Activated CD4-positive, alpha-beta T cell treated with anti-CD3 and anti-CD28 coated beads, Interleukin-2, amount 50 U/mL, for 24 hours (primary cell): ENCODE measurements around the gene COL5A2.

ENCODE experiments used
- DNase-seq, 2 donors: peaks; one replicate each; pipeline ENCODE4 v3.0.0-alpha.2; 2020; ENCODE audit warnings: low read depth in 1 of 2, low spot score in 1 of 2

COL5A2 gene

GRCh38 chr2:189056200-189057106, 123.1 kb downstream of the COL5A2 start:
- no peak for DNase-seq

- DNase-seq, result no peak
These were observed 129.3 kb downstream of the COL5A2 start for GRCh38 chr2:189050165-189050712.

- DNase-seq, result no peak
These were observed 129.8 kb downstream of the COL5A2 start for GRCh38 chr2:189049709-189050164.

- no peak for DNase-seq
These were observed 131.4 kb downstream of the COL5A2 start for GRCh38 chr2:189048189-189048588.

GRCh38 chr2:189047171-189047888, 132.2 kb downstream of the COL5A2 start:
- DNase-seq, result no peak

- no peak for DNase-seq
These were observed 133.2 kb downstream of the COL5A2 start for GRCh38 chr2:189046320-189046719.

- DNase-seq, result no peak
These were observed 133.7 kb downstream of the COL5A2 start for GRCh38 chr2:189045836-189046235.

- DNase-seq, result no peak
These were observed 142.0 kb downstream of the COL5A2 start for GRCh38 chr2:189037518-189037917.

- no peak for DNase-seq
These were observed 154.5 kb downstream of the COL5A2 start for GRCh38 chr2:189024901-189025618.

- no peak for DNase-seq
These were observed 157.1 kb downstream of the COL5A2 start for GRCh38 chr2:189022492-189022891.

- no peak for DNase-seq
These were observed 157.5 kb downstream of the COL5A2 start for GRCh38 chr2:189022053-189022481.

- no peak for DNase-seq
These were observed 159.4 kb downstream of the COL5A2 start for GRCh38 chr2:189020179-189020578.

- DNase-seq, result no peak
These were observed 160.9 kb downstream of the COL5A2 start for GRCh38 chr2:189018631-189019030.

- no peak for DNase-seq
These were observed 163.2 kb downstream of the COL5A2 start for GRCh38 chr2:189016311-189016861.

GRCh38 chr2:189015359-189015758, 164.2 kb downstream of the COL5A2 start:
- DNase-seq, result no peak

GRCh38 chr2:189014449-189015138, 165.0 kb downstream of the COL5A2 start:
- no peak for DNase-seq

- no peak for DNase-seq
These were observed 165.7 kb downstream of the COL5A2 start for GRCh38 chr2:189013671-189014448.

GRCh38 chr2:189013031-189013430, 166.5 kb downstream of the COL5A2 start:
- no peak for DNase-seq

GRCh38 chr2:189012351-189012750, 167.2 kb downstream of the COL5A2 start:
- no peak for DNase-seq
